OCI-LY3 (cell line): Measurements from ENCODE around the gene SHMT2.

Source experiments
- CTCF ChIP-seq: fragments of 200-600, 300-600 bp; sonication (generic); IDR thresholded peaks from 2 replicates; pipeline ENCODE4 v1.5.1; 2014; ENCODE audit warnings: antibody characterized with exemption, low read length, low read depth
- EZH2phosphoT487 ChIP-seq: fragments of 200-600 bp; shearing (Covaris generic); IDR thresholded peaks from 2 replicates; pipeline ENCODE4 v1.6.1; 2018; ENCODE audit warnings: antibody characterized with exemption, mixed run types, low read depth

- no peak for TF ChIP-seq CTCF
- TF ChIP-seq EZH2phosphoT487, result no peak
Observed at GRCh38 chr12:57233357-57234232, 4.1 kb downstream of the SHMT2 start.
